D341Med (cell line): ENCODE results near the gene SEPTIN8.

Source experiments
- DNase-seq: peaks from one replicate; pipeline ENCODE4 v3.0.0; 2012; ENCODE audit warnings: low spot score

Gene SEPTIN8

DNA sequence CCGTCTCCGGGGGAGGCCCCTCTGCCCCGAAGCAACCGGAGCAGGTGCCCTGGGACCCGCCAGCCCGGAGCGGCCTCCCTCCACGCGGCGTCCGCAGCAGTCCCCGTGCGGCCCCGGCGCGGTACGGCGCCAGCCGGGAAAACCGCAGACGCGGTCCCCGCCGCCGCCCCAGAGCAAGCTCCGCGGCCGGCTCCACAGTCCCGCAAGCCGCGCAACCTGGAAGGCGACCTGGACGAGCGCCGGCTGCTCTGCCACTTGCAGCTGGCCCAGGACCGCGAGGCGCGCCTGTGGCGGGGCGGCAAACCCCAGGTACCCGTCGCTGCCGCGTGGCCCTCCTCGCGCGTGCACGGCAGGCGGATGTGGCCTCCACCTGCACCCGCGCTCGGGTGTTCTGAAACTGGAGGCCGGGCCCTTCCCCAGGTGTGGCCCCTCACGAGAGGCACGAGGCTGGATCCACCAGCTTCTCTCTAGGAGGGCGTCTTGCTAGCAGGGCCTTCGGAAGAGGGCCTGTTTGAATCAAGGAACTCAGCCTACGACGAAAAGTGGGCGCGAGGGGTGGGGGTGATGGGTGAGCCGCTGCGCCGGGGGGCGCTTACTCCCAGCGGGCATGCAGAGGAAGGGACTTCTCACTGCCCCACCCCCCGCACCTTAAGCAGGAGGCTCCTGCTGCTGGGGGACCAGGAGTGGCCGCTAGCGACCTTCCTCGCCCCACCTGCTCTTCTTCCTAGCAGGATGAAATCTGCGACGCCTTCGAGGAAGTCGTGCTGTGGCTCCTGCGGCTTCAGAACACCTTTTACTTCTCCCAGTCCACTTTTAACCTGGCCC lies 29.2 kb downstream of the SEPTIN8 start:
- DNase-seq = no peak

DNA sequence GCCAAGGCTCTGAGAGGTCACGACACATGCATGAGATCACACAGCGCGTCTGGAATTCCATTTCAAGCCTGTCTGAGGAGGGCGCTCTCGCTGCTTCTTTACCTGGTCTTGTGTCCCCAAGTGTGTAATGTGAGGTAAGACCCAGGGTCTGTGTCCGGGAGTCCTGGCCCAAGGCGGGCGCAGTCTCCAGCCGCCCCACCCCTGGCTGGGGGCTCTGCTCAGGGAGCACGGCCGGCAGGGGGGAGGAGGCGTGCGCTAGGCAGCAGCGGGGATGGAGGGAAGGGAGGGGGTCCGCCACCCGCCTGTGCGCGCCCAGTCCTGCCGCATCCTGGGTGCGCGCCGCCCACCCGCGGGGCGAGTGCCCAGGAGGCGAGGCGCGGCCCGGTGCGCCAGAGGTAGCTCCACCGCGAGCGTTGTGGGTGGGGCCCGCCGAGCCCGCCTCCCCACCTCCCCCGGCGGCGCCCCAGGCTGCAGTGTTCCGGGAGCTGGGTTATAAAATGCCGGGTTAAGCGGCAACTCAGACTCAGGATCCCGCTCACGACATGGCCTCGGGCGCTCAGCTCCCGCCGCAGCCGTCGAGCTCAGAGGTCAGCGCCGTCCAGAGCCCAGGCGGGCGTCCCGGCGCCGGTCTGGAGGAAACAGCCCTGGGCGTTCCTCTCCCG lies 30.0 kb downstream of the SEPTIN8 start, which contains the start of gene CCNI2:
TSS of gene CCNI2 (plus strand) at position 473 of the 662 bp plus-strand sequence. CDS start at position 543, 70 bp downstream.
- DNase-seq = peak; percentile 52

DNA sequence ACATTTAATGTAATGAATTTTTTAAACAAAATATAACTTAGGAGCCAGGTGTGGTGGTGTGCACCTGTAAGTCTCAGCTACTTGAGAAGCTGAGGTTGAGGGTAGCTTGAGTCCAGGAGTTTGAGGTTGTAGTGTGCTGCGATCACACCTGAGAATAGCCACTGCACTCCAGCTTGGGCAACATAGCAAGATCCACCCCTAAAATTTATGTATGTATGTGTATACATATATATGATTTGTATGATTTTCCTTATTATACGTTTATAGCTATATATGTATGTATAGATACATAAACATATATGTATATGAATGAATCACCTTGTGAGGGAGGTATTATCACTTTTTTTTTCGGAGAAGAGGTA lies 30.5 kb downstream of the SEPTIN8 start:
- no peak for DNase-seq

DNA sequence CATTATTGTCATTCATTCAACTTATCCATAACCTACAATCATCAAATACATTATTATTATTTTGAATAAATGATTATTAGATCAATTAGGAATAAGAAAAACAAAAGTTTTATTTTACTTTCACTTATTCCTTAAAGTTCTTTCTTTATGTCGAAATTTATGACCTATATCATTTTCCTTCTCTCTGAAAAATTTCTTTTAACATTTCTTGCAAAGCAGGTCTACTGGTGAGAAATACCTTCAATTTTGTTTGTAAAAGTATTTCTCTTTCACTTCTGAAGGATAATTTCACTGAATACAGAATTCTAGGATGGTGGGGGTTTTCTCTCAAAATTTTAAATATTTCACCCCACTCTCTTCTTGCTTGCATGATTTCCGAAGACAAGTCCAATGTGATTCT lies 32.4 kb downstream of the SEPTIN8 start:
- no peak for DNase-seq

DNA sequence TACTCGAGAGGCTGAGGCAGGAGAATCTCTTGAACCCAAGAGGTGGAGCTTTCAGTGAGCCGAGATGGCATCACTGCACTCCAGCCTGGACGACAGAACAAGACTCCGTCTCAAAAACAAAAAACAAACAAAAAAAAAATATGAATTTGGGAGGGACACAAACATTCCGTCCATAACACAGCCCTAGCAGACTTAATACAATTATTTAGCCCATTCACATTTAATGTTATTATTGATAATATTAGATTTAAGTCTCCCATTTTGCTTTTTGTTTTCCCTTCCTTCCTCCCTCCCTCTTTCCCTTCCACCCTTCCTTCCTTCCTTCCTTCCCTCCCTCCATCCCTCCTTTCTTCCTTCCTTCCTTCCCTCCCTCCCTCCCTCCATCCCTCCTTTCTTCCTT lies 34.4 kb downstream of the SEPTIN8 start:
- DNase-seq = no peak

DNA sequence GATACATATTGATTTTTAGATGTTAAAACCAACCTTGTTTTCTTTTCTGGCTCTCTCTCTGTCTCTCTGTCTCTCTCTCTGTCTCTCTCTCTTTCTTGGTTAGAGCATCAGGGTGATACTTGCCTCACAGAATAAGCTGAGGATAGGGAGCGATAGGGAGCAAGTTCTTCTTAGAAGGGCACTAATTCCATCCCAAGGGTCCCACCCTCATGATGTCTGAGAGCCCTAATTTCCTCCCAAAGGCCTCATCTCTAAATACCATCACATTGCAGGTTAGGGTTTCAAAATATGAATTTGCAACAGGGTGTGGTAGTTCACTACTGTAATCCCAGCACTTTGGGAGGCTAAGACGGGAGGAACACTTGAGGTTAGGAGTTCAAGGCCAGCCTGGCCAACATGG lies 34.9 kb downstream of the SEPTIN8 start:
- DNase-seq = no peak

DNA sequence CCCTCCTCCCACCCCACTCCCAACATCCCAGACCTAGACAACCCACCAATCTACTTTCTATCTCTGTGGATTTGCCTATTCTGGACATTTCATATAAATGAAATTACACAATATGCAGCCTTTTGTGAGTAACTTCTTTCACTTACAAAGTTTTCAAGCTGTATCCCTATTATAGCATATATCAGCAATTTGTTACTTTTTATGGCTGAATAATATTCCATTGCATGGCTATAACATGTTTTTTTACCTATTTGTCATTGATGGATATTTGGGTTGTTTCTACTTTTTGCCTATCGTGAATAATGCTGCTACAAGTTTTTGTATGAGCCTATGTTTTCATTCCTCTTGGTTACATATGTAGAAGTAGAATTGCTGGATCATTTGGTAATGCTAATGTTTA lies 37.8 kb downstream of the SEPTIN8 start:
- DNase-seq = no peak

DNA sequence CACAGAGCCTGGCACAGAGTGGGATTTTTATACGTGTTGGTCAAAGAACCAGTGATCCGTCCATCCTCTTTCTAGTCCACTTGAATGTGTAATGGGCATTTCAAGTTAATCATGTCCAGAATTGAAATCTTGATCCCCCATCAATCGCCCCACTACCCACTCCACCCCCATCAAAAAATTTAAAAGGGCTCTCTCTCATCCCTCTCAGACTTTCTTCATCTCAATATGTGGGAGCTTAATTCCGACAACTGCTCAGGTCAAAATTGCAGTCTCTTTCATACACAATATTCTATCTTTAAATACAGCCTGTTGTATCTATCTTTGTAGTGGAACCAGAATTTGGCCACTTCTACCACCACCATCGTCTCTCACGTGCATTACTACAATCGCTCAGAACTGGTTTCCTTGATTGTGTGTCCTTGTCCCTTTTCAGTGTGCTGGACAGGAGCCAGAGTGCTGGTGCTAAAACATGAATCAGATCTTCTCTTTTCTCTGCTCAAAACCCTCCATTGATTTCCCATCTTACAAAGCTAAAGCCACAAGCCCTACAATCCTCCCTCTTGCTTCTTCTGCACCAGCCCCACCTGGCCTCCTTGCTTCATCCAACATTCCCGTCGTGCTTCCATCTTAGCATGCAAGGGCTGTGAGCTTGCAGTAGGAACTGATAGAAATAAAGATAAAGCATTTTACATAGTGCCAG lies 38.9 kb downstream of the SEPTIN8 start:
- DNase-seq = no peak

DNA sequence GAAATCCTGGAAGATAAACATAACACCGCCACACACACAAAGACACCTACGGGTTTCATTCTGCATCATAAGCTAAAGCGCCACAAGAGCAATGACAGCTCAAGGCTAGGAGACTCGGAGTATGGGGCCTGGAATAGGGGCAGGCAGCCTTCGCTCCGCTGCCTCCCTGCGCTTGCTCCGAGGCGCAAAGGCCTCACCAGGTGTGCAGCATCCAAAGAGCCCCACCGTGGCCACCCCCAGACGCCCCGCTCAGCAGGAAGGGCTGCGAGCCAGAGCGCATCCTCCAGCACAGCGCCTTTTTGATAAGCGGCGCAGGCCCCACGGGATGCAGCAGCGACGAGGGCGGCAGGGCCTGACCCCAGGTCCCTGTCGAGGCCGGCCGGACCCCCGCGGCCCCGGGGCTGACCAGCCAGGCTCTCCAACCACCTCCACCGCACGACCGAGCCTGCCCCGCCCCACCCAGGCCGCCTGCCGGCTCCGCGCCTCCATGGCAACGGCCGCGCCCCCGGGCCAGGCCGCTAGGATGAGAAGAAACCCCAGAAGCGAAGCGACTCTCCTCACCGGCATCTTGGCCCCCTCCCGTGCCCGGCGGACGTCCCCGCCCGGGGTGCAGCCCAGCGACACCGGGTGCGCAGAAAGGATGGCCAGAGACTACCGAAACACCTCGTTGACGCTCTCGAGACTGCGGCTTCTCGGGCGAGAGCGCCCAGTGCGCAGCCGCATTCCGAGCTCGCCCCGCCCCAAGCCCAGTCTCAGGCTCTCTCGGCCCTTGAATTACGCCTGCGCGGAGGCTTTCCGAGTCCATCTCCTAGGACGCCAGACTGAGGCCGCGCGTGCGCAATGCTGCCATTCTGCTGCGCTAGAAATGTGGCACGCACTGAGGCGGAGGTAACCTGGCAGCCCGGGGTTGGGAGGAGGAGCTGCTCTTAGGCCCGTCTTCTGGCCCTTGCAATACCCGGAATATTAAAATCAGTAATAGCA lies 39.9 kb downstream of the SEPTIN8 start, which contains the start of gene KIF3A:
TSS of gene KIF3A (minus strand) at position 694 of the 981 bp plus-strand sequence. CDS start at position 567, 127 bp downstream.
- DNase-seq = peak; percentile 99

DNA sequence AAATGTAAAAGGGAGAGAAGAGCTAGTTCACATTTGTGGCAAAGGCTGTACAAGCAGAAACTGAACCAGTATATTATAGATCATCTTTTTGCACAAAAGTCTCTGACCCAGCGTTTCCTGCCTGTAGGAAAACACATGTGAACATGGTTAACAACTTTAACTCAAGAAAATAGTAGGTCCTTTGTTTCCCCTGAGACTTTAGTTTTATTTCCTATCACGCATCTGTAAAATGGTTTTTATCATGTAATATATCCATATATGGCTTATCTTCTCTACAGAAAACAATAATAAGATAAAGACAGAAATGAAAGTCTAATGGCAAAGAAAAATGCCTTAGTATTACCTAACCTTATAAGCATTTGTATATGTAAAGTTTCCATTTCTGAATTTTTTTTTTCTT lies 42.4 kb downstream of the SEPTIN8 start:
- no peak for DNase-seq

DNA sequence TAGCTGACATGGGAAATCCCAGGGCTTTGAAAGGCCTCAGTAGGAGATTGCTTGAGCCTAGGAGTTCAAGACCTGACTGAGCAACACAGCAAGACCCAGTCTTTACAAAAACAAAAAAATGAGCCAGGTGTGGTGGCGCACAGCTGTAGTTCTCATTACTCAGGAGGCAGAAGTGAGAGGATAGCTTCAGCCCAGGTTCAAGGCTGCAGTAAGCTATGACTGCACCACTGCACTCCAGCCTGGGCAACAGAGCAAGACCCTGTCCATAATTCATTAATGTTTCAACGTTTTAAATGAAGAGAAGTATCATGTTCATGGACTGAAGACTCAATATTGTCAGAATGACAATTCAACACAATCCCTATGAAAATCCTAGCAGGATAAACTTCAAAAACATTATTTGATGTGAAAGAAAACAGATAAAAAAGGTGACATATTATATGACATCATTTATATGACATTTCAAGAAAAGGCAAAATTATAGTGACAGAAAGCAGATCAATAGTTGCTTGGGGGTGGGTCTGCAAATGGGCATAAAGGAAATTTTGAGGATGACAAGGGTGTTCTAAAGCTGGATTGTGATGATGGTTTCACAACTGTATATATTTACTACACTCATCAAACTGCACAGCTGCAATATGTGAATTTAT lies 43.4 kb downstream of the SEPTIN8 start:
- no peak for DNase-seq

DNA sequence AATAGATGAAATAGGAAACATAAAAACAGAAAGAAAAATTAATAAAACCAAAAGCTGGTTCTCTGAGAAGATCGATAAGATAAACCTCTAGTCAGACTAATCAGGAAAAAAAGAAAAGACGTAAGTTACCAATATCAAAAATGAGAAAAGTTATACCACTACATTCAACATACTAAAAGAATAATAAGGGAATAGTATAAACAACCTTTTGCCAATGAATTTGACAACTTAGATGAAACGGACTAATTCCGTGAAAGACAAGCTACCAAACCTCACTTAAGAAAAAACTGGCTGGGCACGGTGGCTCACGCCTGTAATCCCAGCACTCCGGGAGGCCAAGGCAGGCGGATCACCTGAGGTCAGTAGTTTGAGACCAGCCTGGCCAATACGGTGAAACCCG lies 47.1 kb downstream of the SEPTIN8 start:
- no peak for DNase-seq

DNA sequence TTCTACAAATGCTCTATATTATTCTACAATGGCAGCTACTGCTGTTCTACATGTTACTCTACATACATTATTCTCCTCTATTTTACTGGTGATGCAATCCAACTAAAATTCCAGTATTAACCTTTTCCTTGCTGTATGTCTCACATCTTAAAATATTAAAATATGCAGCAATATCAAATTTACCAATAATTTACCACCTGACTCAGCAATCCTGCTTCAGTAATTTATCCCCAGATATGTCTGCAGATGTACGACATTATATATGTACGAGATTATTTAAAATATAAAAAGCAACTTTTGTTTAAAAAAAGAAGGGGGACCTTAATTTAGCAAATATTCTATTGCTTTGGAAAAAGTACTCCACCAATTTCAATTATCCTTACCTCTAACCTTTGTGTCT lies 51.3 kb downstream of the SEPTIN8 start:
- no peak for DNase-seq

DNA sequence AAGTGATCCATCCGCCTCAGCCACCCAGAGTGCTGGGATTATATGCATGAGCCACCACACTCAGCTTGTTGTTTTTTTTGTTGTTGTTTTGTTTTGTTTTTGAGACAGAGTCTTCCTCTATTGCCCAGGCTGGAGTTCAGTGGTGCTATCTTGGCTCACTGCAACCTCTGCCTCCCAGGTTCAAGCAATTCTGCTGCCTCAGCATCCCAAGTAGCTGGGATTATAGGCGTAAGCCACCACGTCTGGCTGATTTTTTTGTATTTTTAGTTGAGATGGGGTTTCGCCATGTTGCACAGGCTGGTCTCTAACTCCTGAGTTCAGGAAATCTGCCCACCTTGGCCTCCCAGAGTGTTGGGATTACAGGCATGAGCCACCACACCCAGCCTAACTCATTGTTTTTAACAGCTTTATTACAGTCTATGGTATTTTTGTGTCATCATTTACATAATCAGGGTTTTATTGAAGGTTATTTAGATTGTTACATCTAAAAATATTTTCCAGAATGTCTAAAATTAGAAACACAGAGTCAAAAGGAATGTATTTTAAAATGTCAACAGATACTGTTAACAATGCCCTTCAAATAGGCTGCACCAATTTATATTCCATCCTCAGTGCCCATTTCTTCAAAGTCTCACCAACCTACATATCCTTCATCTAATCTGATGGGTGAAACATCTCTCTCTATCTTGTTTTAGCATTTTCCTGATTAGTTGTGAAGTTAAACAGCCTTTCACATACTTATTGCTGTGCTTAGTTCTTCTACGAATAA lies 58.3 kb downstream of the SEPTIN8 start:
- DNase-seq = no peak

DNA sequence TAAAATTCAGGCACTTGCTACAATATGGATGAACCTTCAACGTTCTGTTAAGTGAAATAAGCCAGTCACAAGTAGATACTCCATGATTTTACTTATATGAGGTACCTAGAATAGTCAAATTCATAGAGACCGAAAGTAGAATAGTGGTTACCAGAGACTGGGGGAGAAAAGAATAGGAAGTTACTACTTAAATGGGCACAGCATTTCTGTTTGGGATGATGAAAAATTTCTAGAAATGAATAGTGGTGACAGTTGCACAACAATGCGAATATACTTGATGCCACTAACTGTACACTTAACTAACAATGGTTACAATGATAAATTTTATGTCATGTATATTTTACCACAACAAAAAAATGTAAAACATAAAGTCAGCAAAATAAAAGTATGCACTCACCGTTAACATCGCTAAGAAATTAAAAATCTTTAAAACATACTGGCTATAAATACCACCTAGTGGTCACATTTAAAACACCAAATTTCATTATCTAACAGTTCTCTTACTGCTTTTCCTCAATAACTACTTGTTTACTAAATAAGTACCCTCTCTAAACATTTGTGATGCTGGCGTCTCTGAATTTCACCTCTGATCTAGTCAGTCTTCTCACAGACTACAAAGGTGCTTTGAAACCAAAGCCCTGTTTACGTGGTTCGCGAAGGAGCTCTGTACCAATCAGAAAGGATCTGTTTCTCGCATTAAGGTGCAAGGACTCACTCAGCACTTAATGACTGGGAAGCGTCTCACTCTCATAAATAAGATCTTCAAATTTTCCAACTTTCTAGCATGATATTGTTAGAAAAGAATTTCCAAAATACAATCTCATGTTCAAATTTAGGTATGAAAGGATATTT lies 62.4 kb downstream of the SEPTIN8 start:
- DNase-seq = no peak

DNA sequence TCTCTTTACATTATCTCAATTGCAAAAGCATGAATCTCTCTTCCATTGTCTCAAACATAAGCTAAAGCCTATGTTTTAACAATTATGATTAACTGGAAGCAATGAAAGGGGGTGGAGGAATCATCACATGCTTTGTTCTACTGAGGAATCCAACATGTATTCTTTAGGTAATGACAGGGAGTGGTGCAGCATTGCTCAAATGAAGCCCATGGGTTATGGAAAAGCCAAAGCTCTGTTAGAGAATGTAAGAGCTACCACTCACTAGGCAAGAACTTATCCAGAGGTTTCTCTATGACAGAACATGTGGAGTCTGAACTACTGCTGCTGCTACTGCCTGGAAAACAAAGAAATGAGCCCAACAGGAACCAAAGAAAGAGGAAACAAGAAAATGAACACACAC lies 68.4 kb downstream of the SEPTIN8 start:
- DNase-seq = no peak

DNA sequence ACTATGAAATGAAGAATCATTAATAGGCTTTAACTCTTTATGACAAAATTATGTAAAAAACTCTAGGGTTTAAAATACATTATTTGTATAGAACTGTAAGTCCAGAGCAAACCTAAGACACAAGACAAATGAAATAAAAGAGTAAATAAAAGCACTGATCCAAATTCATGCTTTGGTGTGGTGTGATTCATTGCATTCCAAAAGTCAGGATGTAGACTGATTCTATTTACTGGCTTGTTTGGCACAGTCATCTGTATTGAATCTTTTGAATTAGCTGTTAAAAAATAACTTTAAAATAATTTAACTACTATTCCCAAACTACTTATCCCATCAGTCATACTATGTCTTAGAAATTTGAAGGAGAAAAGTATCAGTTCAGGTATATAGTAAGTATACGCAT lies 72.2 kb downstream of the SEPTIN8 start:
- no peak for DNase-seq
